Breast epithelium (tissue), 4 donors: ENCODE measurements around the gene C11orf65. TPM values are rescaled to one million over a fixed set of nuclear protein-coding genes. Genes with fewer than 3 reads are reported as not detected.
"Not testable (repeated sequence)": the region's sequence is repeated elsewhere in the genome, so short reads cannot be mapped to it uniquely, and the experiment has no call there.

Experiments
- DNase-seq, 2 donors: peaks; one replicate each; pipeline ENCODE4 v3.0.0-alpha.2; 2019; ENCODE audit warnings: low spot score in 2 of 2
- H3K27ac ChIP-seq, 2 donors: fragments of 200-600 bp; sonication (generic) in 1 of 2; one replicate each; pipeline ENCODE4 v1.5.1; 2016 to 2019; ENCODE audit warnings: mild to moderate bottlenecking in 1 of 2
- H3K27me3 ChIP-seq, 2 donors: fragments of 200-600 bp; sonication (generic) in 1 of 2; one replicate each; pipeline versions ENCODE4 v1.5.1 to v1.6.0; 2017 to 2019; ENCODE audit warnings: control low read depth in 1 of 2, mild to moderate bottlenecking in 1 of 2
- H3K36me3 ChIP-seq: fragments of 200-600 bp; one replicate; pipeline ENCODE4 v1.5.1; 2019
- H3K4me1 ChIP-seq, 2 donors: fragments of 200-600 bp; sonication (generic); one replicate each; pipeline ENCODE4 v1.5.1; 2016 to 2019; ENCODE audit warnings: control low read depth in 1 of 2
- H3K4me3 ChIP-seq, 3 donors: fragments of 200-600 bp; sonication (generic); 1 replicate in 2 of 3; 2 replicates in 1 of 3; pipeline ENCODE4 v1.5.1; 2016 to 2019; ENCODE audit warnings: mild to moderate bottlenecking in 3 of 3, moderate library complexity in 2 of 3
- H3K9me3 ChIP-seq, 2 donors: fragments of 200-600 bp; sonication (generic) in 1 of 2; one replicate each; pipeline ENCODE4 v1.5.1; 2016 to 2019; ENCODE audit warnings: control low read depth in 1 of 2
- POLR2A ChIP-seq: fragments of 450-650 bp; IDR thresholded peaks from one replicate; pipeline ENCODE4 v1.6.1; 2016; ENCODE audit warnings: antibody characterized with exemption, mild to moderate bottlenecking, moderate library complexity
- POLR2AphosphoS5 ChIP-seq, 3 donors: sonication (generic); formaldehyde crosslinking; IDR thresholded peaks; one replicate each; pipeline ENCODE4 v1.6.1; 2017; ENCODE audit warnings: antibody characterized with exemption in 3 of 3
- intact Hi-C: fragments of 100-400 bp; cut with DNase I; formaldehyde crosslinking; loops from one replicate; pipeline ENCODE4 v1.15.1; 2023; ENCODE audit warnings: low total_unique reads
- total RNA-seq, 3 donors: library from RNA; depleted of rRNA; stranded (reverse); fragments of >200 nt; gene quantifications; one replicate each; pipeline ENCODE4 v1.1.0, GENCODE V29; 2016
- TF ChIP-seq, protein P1 (sequence below), 3 donors: fragments of 450-650 bp; IDR thresholded peaks; one replicate each; pipeline ENCODE4 v1.5.1; 2016 to 2017; ENCODE audit warnings: antibody characterized with exemption in 3 of 3, mild to moderate bottlenecking in 3 of 3, moderate library complexity in 3 of 3

Gene C11orf65
- total RNA-seq, 3 donors from 2014 or later, result 0.32 to 1.9 (median 0.66) TPM

- TF ChIP-seq, protein P1, sequence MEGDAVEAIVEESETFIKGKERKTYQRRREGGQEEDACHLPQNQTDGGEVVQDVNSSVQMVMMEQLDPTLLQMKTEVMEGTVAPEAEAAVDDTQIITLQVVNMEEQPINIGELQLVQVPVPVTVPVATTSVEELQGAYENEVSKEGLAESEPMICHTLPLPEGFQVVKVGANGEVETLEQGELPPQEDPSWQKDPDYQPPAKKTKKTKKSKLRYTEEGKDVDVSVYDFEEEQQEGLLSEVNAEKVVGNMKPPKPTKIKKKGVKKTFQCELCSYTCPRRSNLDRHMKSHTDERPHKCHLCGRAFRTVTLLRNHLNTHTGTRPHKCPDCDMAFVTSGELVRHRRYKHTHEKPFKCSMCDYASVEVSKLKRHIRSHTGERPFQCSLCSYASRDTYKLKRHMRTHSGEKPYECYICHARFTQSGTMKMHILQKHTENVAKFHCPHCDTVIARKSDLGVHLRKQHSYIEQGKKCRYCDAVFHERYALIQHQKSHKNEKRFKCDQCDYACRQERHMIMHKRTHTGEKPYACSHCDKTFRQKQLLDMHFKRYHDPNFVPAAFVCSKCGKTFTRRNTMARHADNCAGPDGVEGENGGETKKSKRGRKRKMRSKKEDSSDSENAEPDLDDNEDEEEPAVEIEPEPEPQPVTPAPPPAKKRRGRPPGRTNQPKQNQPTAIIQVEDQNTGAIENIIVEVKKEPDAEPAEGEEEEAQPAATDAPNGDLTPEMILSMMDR (IDR thresholded peaks at IDR 0.05), result no peak
- no peak for TF ChIP-seq POLR2A
- no peak for TF ChIP-seq POLR2AphosphoS5 (IDR thresholded peaks at IDR 0.05)
- H3K4me1 ChIP-seq, result no peaks in the 10 kb centered on the region
- no peaks in the 10 kb centered on the region for H3K9me3 ChIP-seq
- no peaks in the 10 kb centered on the region for H3K36me3 ChIP-seq
- intact Hi-C loops, result no loop called here
- no peak overlapping the region for H3K27ac ChIP-seq
- H3K27me3 ChIP-seq, result no peaks in the 10 kb centered on the region
- H3K4me3 ChIP-seq, result no peak overlapping the region
- DNase-seq, result no peak
Measured at GRCh38 chr11:108474664-108475463, 7.5 kb upstream of the C11orf65 start.

DNA sequence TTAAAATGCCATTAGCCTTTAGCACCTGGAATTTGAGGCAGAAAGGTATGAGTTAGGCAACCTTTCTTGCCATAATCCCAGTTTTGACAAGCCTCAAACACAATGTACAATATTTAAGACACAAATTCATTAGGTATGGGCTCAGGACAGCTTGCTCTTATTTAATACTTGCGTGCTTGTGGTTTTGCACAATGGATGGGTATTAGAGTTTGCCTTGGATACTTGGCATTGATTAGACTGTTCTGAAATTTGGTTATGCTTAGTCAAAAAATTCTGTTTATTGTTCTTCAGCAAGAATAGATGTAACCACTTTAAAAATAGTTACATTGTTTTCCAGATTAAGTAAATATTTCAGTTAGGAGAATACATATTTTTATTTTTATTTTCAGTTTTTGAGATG lies 5.4 kb upstream of the C11orf65 start:
- intact Hi-C loops, result no loop called here

GRCh38 chr11:108468478-108468864 lies 1.1 kb upstream of the C11orf65 start:
- Histone ChIP-seq H3K4me1 (no peaks in the 10 kb centered on the region), H3K4me3 (no peak overlapping the region), H3K27me3 (no peaks in the 10 kb centered on the region), H3K9me3 (no peaks in the 10 kb centered on the region), H3K27ac (no peak overlapping the region), H3K36me3 (no peaks in the 10 kb centered on the region)
- intact Hi-C loops, result no loop called here
- TF ChIP-seq POLR2AphosphoS5 (IDR thresholded peaks at IDR 0.05) (no peak), POLR2A (no peak)
- TF ChIP-seq, protein P1 (IDR thresholded peaks at IDR 0.05), result no peak
- no peak for DNase-seq

More for the DNA sequence above, 5.4 kb upstream of the C11orf65 start:
- Histone ChIP-seq H3K4me3 (no peak overlapping the region), H3K4me1 (no peaks in the 10 kb centered on the region), H3K27me3 (no peaks in the 10 kb centered on the region), H3K27ac (no peak overlapping the region), H3K9me3 (no peaks in the 10 kb centered on the region), H3K36me3 (no peaks in the 10 kb centered on the region)
- DNase-seq, result no peak
- TF ChIP-seq, protein P1 (IDR thresholded peaks at IDR 0.05), result no peak
- TF ChIP-seq POLR2A, result no peak
- no peak for TF ChIP-seq POLR2AphosphoS5 (IDR thresholded peaks at IDR 0.05)

DNA sequence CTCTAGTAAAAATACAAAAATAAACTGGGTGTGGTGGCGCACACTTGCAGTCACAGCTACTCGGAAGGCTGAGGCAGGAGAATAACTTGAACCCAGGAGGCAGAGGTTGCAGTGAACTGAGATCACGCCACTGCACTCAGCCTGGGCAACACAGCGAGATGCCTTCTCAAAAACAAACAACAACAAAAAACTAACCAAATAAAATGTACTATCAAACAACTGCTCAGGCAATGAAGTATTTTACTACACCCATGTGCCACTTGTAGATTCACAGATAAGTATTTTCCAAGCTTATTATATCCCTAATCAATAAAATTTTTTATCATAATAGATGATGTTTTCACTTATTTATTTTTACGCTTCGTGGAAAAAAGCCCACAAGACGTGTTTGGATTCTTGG lies 924 bp downstream of the C11orf65 start:
- DNase-seq, result no peak
- Histone ChIP-seq H3K9me3 (no peaks in the 10 kb centered on the region), H3K4me3 (peak overlapping the region; percentile 66 to 88 (median 72)), H3K4me1 (no peaks in the 10 kb centered on the region), H3K27ac (peak overlapping the region; percentile 100), H3K36me3 (no peaks in the 10 kb centered on the region), H3K27me3 (no peaks in the 10 kb centered on the region)
- TF ChIP-seq POLR2A (no peak), POLR2AphosphoS5 (IDR thresholded peaks at IDR 0.05) (no peak)
- TF ChIP-seq, protein P1 (IDR thresholded peaks at IDR 0.05), result no peak
- intact Hi-C loops, result no loop called here

DNA sequence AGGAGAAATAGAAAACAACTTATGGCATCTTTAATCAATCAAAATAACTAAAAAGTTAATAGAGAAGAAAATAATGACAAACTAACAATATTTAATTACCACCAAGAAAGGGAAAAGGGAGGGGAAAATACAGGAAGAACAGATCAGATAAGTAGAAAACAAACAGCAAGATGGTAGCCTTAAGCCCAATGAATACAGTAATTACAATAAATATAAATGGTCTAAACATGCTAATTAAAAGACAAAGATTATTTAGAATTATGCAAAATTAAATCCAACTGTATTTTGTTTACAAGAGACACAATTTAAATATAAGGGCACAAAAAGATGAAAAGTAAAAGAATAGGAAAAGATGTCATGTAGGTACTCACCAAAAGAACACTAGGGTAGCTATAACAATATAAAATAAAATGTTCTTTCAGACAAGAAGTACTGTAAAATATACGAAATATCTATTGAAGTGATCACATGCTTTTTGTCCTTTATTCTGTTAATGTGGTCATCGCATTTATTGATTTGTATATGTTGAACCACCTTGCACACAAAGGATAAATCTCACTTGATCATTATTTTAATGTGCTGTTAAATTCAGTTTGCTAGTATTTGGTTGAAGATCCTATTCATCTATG lies 14.0 kb downstream of the C11orf65 start:
- Histone ChIP-seq H3K4me3 (no peak overlapping the region), H3K36me3 (no peaks in the 10 kb centered on the region), H3K4me1 (no peaks in the 10 kb centered on the region), H3K27ac (no peak overlapping the region), H3K9me3 (peaks cover 3 to 19% of the 10 kb centered on the region in 2 donors), H3K27me3 (no peaks in the 10 kb centered on the region)
- TF ChIP-seq POLR2A, result no peak
- TF ChIP-seq POLR2AphosphoS5 (IDR thresholded peaks at IDR 0.05), result no peak
- TF ChIP-seq, protein P1 (IDR thresholded peaks at IDR 0.05), result no peak
- intact Hi-C loops, result no loop called here
- DNase-seq, result no peak

- not testable (repeated sequence) for H3K9me3 ChIP-seq
Measured at GRCh38 chr11:108441445-108441844, 25.9 kb downstream of the C11orf65 start.

More at GRCh38 chr11:108441445-108441844, 25.9 kb downstream of the C11orf65 start:
- H3K4me1 ChIP-seq, intact Hi-C loops, H3K27ac ChIP-seq, H3K4me3 ChIP-seq, H3K27me3 ChIP-seq, H3K36me3 ChIP-seq, DNase-seq: not testable (repeated sequence)
